H1 (cell line): ENCODE data around the gene FHL2. TPM values are rescaled to one million over a fixed set of nuclear protein-coding genes. Genes with fewer than 3 reads are reported as not detected.

Experiments
- CTCF ChIA-PET: fragments of 300-600 bp; sonication (Branson Sonifier 250); formaldehyde crosslinking; loops from one replicate; lab custom pipeline; 2021; ENCODE audit not compliant: partially characterized antibody; lab: Charles Lee
- POLR2A ChIA-PET: fragments of 300-600 bp; sonication (Branson Sonifier 250); formaldehyde crosslinking; loops from one replicate; lab custom pipeline; 2021; ENCODE audit warnings: inconsistent platforms; ENCODE audit not compliant: partially characterized antibody; lab: Charles Lee
- DNase-seq, 2 experiments: peaks; one replicate each; pipeline versions ENCODE4 v3.0.0 to v3.0.0-alpha.2; 2010 to 2022; ENCODE audit warnings: low spot score in 2 of 2, low read depth in 1 of 2, mixed read lengths in 1 of 2
- FAIRE-seq: peaks from 2 replicates; lab custom pipeline; 2011; peaks lifted over from hg19 to GRCh38; lab: Jason Lieb, UNC
- H2AFZ ChIP-seq: 2 replicates; pipeline ENCODE4 v1.8.1; 2012; ENCODE audit warnings: low read length, inconsistent platforms
- H2AK5ac ChIP-seq: 2 replicates; pipeline ENCODE4 v1.6.1; 2013; ENCODE audit warnings: low read depth, low read length
- H2BK120ac ChIP-seq: replicated peaks from 2 replicates; pipeline ENCODE3; 2013; ENCODE audit warnings: low read depth, low read length, inconsistent platforms
- H2BK12ac ChIP-seq: 2 replicates; pipeline ENCODE4 v1.6.1; 2013; ENCODE audit warnings: low read depth, low read length
- H2BK15ac ChIP-seq: 2 replicates; pipeline ENCODE4 v1.6.1; 2013; ENCODE audit warnings: low read length
- H2BK20ac ChIP-seq: 2 replicates; pipeline ENCODE4 v1.6.1; 2013; ENCODE audit warnings: low read length
- H2BK5ac ChIP-seq: 2 replicates; pipeline ENCODE4 v1.6.1; 2013; ENCODE audit warnings: low read depth, low read length
- H3K14ac ChIP-seq: 2 replicates; pipeline ENCODE4 v1.6.1; 2013; ENCODE audit warnings: inconsistent platforms; ENCODE audit not compliant: insufficient read length
- H3K18ac ChIP-seq: 2 replicates; pipeline ENCODE4 v1.6.1; 2013; ENCODE audit warnings: low read length; ENCODE audit errors: extremely low read depth
- H3K23ac ChIP-seq: 2 replicates; pipeline ENCODE4 v1.6.1; 2013; ENCODE audit warnings: inconsistent platforms; ENCODE audit not compliant: insufficient read length
- H3K23me2 ChIP-seq: 2 replicates; pipeline ENCODE4 v1.6.1; 2013; ENCODE audit warnings: low read depth, low read length
- H3K27ac ChIP-seq: 2 replicates; pipeline ENCODE4 v1.6.1; 2011; ENCODE audit warnings: low read depth, low read length, inconsistent platforms
- H3K27me3 ChIP-seq, 4 experiments: replicated peaks in 1 of 4; 1 replicate in 1 of 4; 2 replicates in 3 of 4; pipeline versions ENCODE4 v1.6.1 to v1.8.1; 2011 to 2013; ENCODE audit warnings: low read length in 3 of 4, mild to moderate bottlenecking in 3 of 4, inconsistent platforms in 2 of 4, mixed read lengths in 2 of 4, moderate library complexity in 1 of 4; ENCODE audit not compliant: control insufficient read depth in 3 of 4, insufficient read depth in 3 of 4; ENCODE audit errors: extremely low read depth in 1 of 4
- H3K36me3 ChIP-seq, 4 experiments: 2 replicates each; pipeline versions ENCODE4 v1.6.1 to v1.8.1; 2011 to 2013; ENCODE audit warnings: mild to moderate bottlenecking in 4 of 4, low read length in 3 of 4, moderate library complexity in 2 of 4, control low read depth in 1 of 4, inconsistent platforms in 1 of 4; ENCODE audit not compliant: insufficient read depth in 4 of 4, control insufficient read depth in 2 of 4
- H3K4ac ChIP-seq: replicated peaks from 2 replicates; pipeline ENCODE3; 2013; ENCODE audit warnings: low read length, low read depth, mixed read lengths, inconsistent platforms; ENCODE audit not compliant: insufficient read length
- H3K4me1 ChIP-seq, 4 experiments: replicated peaks in 1 of 4; 1 replicate in 1 of 4; 2 replicates in 3 of 4; pipeline versions ENCODE4 v1.6.1 to v1.8.1; 2011 to 2013; ENCODE audit warnings: low read length in 3 of 4, inconsistent platforms in 2 of 4, mixed read lengths in 1 of 4; ENCODE audit not compliant: insufficient read depth in 4 of 4, control insufficient read depth in 3 of 4
- H3K4me2 ChIP-seq, 2 experiments: 2 replicates each; pipeline versions ENCODE4 v1.6.1 to v1.8.1; 2011 to 2013; ENCODE audit warnings: low read depth in 2 of 2, low read length in 2 of 2, control low read depth in 1 of 2, inconsistent platforms in 1 of 2, mild to moderate bottlenecking in 1 of 2; ENCODE audit not compliant: insufficient read depth in 1 of 2
- H3K4me3 ChIP-seq, 4 experiments: fragments of 200-600, 300-600 bp in 1 of 4; sonication (generic), shearing (Covaris generic), sonication (Bioruptor Twin) in 1 of 4; 2 replicates each; pipeline versions ENCODE4 v1.5.1 to v1.8.1; 2011 to 2016; ENCODE audit warnings: low read length in 4 of 4, low read depth in 3 of 4, control low read depth in 2 of 4, inconsistent platforms in 2 of 4, mild to moderate bottlenecking in 2 of 4, mixed read lengths in 1 of 4, moderate library complexity in 1 of 4; ENCODE audit not compliant: insufficient read depth in 2 of 4; ENCODE audit errors: extremely low read depth in 1 of 4
- H3K56ac ChIP-seq: replicated peaks from 2 replicates; pipeline ENCODE3; 2013; ENCODE audit warnings: low read depth, mild to moderate bottlenecking, mixed read lengths, low read length, inconsistent platforms; ENCODE audit not compliant: insufficient read length
- H3K79me1 ChIP-seq: 2 replicates; pipeline ENCODE4 v1.6.1; 2013; ENCODE audit warnings: low read depth, low read length, control low read depth
- H3K79me2 ChIP-seq, 2 experiments: 2 replicates each; pipeline versions ENCODE4 v1.6.1 to v1.8.1; 2012 to 2013; ENCODE audit warnings: low read length in 2 of 2, mild to moderate bottlenecking in 2 of 2, inconsistent platforms in 1 of 2; ENCODE audit not compliant: insufficient read depth in 2 of 2, control insufficient read depth in 1 of 2
- H3K9ac ChIP-seq, 4 experiments: replicated peaks in 1 of 4; 1 replicate in 1 of 4; 2 replicates in 3 of 4; pipeline versions ENCODE4 v1.6.1 to v1.8.1; 2011 to 2013; ENCODE audit warnings: low read depth in 3 of 4, low read length in 3 of 4, control low read depth in 2 of 4, mild to moderate bottlenecking in 2 of 4, moderate library complexity in 2 of 4, inconsistent platforms in 1 of 4; ENCODE audit errors: extremely low read depth in 1 of 4
- H3K9me3 ChIP-seq, 2 experiments: 2 replicates each; pipeline versions ENCODE4 v1.6.1 to v1.8.1; 2012 to 2013; ENCODE audit warnings: mild to moderate bottlenecking in 2 of 2, moderate library complexity in 2 of 2, control low read depth in 1 of 2, inconsistent platforms in 1 of 2, low read depth in 1 of 2, low read length in 1 of 2, mixed read lengths in 1 of 2; ENCODE audit not compliant: insufficient read depth in 2 of 2
- H4K20me1 ChIP-seq, 2 experiments: replicated peaks in 1 of 2; 2 replicates each; pipeline versions ENCODE3 to v1.8.1; 2011 to 2013; ENCODE audit warnings: inconsistent platforms in 2 of 2, low read length in 2 of 2, mild to moderate bottlenecking in 1 of 2; ENCODE audit not compliant: insufficient read depth in 2 of 2, control insufficient read depth in 1 of 2
- H4K5ac ChIP-seq: 2 replicates; pipeline ENCODE4 v1.6.1; 2013; ENCODE audit warnings: low read length, low read depth, mixed read lengths, inconsistent platforms; ENCODE audit not compliant: insufficient read length
- H4K8ac ChIP-seq: 2 replicates; pipeline ENCODE4 v1.8.0; 2013; ENCODE audit warnings: mild to moderate bottlenecking, moderate library complexity, low read length, inconsistent platforms; ENCODE audit not compliant: insufficient read depth; ENCODE audit errors: extremely low read depth
- H4K91ac ChIP-seq: replicated peaks from 2 replicates; pipeline ENCODE3; 2013; ENCODE audit warnings: low read length, mixed read lengths, inconsistent platforms; ENCODE audit not compliant: insufficient read length
- CBX5 ChIP-seq: fragments of 300-800, 300-1000 bp; sonication (generic); IDR thresholded peaks from 2 replicates; pipeline ENCODE4 v1.7.1; 2016; ENCODE audit warnings: antibody characterized with exemption, low read length, low read depth
- CTBP2 ChIP-seq: IDR thresholded peaks from 2 replicates; pipeline ENCODE4 v1.7.0; 2011; ENCODE audit warnings: borderline replicate concordance, mild to moderate bottlenecking, moderate library complexity, mixed read lengths, low read length; ENCODE audit not compliant: insufficient read depth, insufficient read length
- EZH2 ChIP-seq: fragments of 200-600 bp; sonication (generic); IDR thresholded peaks from 2 replicates; pipeline ENCODE4 v1.7.1; 2012; ENCODE audit warnings: low read depth, mild to moderate bottlenecking, moderate library complexity, low read length, inconsistent platforms; ENCODE audit not compliant: severe bottlenecking
- JUN ChIP-seq: IDR thresholded peaks from 2 replicates; pipeline ENCODE4 v1.6.1; 2011; ENCODE audit warnings: low read depth, mild to moderate bottlenecking, improper control_type of control experiment, low read length
- KDM1A ChIP-seq: fragments of 200-600, 300-600 bp; sonication (generic); IDR thresholded peaks from 2 replicates; pipeline ENCODE4 v1.7.1; 2016; ENCODE audit warnings: mild to moderate bottlenecking, low read length, borderline replicate concordance
- RFX5 ChIP-seq: IDR thresholded peaks from 2 replicates; pipeline ENCODE4 v1.6.1; 2011; ENCODE audit warnings: low read depth, low read length, improper control_type of control experiment, borderline replicate concordance
- RNF2 ChIP-seq: fragments of 200-900, 300-1000 bp; sonication (generic); IDR thresholded peaks from 2 replicates; pipeline ENCODE4 v1.7.1; 2016; ENCODE audit warnings: borderline replicate concordance, low read depth, mild to moderate bottlenecking, antibody characterized with exemption, low read length; ENCODE audit not compliant: poor library complexity, severe bottlenecking; ENCODE audit errors: missing control alignments
- TAF1 ChIP-seq: IDR thresholded peaks from 2 replicates; pipeline ENCODE4 v1.6.1; 2011; ENCODE audit warnings: mild to moderate bottlenecking, low read depth, low read length
- WGBS, 2 experiments: shearing (Covaris generic) in 1 of 2; methylation state at CpG; one replicate each; pipeline versions ENCODE4 v1.1.6 to v1.1.7; 2013 to 2015; ENCODE audit warnings: low lambda C conversion rate in 2 of 2, mixed read lengths in 2 of 2, inconsistent platforms in 1 of 2, low coverage in 1 of 2, missing lambda C conversion rate in 1 of 2; ENCODE audit not compliant: insufficient replicate concordance in 2 of 2, insufficient coverage in 1 of 2, insufficient read length in 1 of 2; ENCODE audit errors: extremely low coverage in 1 of 2, missing lambda C conversion rate in 1 of 2; 5-methylcytosine and 5-hydroxymethylcytosine counted together
- polyA plus RNA-seq, 7 experiments: library from polyadenylated mRNA; depleted of rRNA in 3 of 7; stranded (reverse) in 5 of 7; unstranded in 2 of 7; fragments of >200 nt in 5 of 7; fragments of 200-250 nt in 2 of 7; gene quantifications; 1 replicate in 5 of 7; 2 replicates in 1 of 7; 4 replicates in 1 of 7; pipeline versions ENCODE4 v1.2.1 to v1.2.3, GENCODE V29; 2011 to 2013; ENCODE audit warnings: missing spikeins in 2 of 7, mixed read lengths in 2 of 7
- total RNA-seq: library from RNA; stranded (reverse); fragmentation: NEBNext Ultra II Directional; extraction: Animal tissue kit (Norgen Biotek cat#: 25700); gene quantifications from 2 replicates; pipeline ENCODE4 v1.2.1, GENCODE V29; 2021
- TF ChIP-seq, protein P1 (sequence below): IDR thresholded peaks from 2 replicates; pipeline ENCODE4 v1.6.1; 2011; ENCODE audit warnings: low read depth, mild to moderate bottlenecking, low read length; ENCODE audit not compliant: insufficient read depth
- TF ChIP-seq, protein P2 (sequence below): IDR thresholded peaks from 2 replicates; pipeline ENCODE4 v1.6.1; 2012; ENCODE audit warnings: inconsistent platforms
- TF ChIP-seq, protein P3 (sequence below): IDR thresholded peaks from 2 replicates; pipeline ENCODE4 v1.6.1; 2011; ENCODE audit warnings: low read length, improper control_type of control experiment

The FHL2 gene
- total and polyA plus RNA-seq, 2 of the 8 experiments (the other 6 are each of a cell fraction or from before 2014, with no cell fraction given): 33.2 to 64.3 TPM

DNA sequence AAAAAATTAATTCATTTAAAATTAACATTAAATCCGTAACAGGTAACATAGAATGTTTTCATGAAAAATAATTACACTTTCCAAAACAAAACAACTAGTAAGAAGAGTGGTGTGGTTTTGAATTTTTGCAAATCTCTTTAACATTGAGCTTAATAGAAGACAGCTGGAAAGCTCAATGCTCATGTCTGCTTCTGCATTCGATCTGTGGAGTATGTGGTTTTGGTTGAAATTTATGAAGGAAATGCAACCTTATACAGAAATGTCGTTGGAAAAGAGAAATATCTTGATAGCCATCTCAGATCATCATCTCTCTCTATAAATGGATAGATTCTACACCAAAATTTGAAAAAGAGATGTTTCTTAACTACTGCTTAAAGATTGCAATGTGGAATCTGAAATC, 17.3 kb upstream of the FHL2 start:
- FAIRE-seq: no peak
- TF ChIP-seq, protein P1, sequence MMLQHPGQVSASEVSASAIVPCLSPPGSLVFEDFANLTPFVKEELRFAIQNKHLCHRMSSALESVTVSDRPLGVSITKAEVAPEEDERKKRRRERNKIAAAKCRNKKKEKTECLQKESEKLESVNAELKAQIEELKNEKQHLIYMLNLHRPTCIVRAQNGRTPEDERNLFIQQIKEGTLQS: no peak
- TF ChIP-seq JUN (no peak), KDM1A (no peak), TAF1 (no peak), CBX5 (no peak), RNF2 (no peak), EZH2 (no peak), RFX5 (no peak), CTBP2 (no peak)
- TF ChIP-seq, protein P2, sequence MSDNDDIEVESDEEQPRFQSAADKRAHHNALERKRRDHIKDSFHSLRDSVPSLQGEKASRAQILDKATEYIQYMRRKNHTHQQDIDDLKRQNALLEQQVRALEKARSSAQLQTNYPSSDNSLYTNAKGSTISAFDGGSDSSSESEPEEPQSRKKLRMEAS: no peak
- TF ChIP-seq, protein P3, sequence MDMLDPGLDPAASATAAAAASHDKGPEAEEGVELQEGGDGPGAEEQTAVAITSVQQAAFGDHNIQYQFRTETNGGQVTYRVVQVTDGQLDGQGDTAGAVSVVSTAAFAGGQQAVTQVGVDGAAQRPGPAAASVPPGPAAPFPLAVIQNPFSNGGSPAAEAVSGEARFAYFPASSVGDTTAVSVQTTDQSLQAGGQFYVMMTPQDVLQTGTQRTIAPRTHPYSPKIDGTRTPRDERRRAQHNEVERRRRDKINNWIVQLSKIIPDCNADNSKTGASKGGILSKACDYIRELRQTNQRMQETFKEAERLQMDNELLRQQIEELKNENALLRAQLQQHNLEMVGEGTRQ: no peak

More for the DNA sequence above, 17.3 kb upstream of the FHL2 start:
- Histone ChIP-seq H3K27me3 (no peaks in the 10 kb centered on the region), H2AK5ac (no peak overlapping the region), H4K5ac (no peak overlapping the region), H3K4ac (no peak overlapping the region), H3K4me2 (no peak overlapping the region), H4K20me1 (no peaks in the 10 kb centered on the region), H3K9ac (no peak overlapping the region), H4K8ac (no peak overlapping the region), H4K91ac (no peak overlapping the region), H3K23me2 (no peaks in the 10 kb centered on the region), H3K36me3 (no peaks in the 10 kb centered on the region; a peak in 1 of 8 replicates), H3K4me3 (no peak overlapping the region), H3K56ac (no peak overlapping the region), H2BK12ac (no peak overlapping the region), H3K4me1 (no peaks in the 10 kb centered on the region), H2BK5ac (no peak overlapping the region), H2BK20ac (no peak overlapping the region), H3K79me2 (no peaks in the 10 kb centered on the region), H3K79me1 (no peaks in the 10 kb centered on the region), H3K27ac (no peak overlapping the region), H2BK15ac (no peak overlapping the region), H3K23ac (no peak overlapping the region), H3K14ac (no peak overlapping the region), H2BK120ac (no peak overlapping the region), H2AFZ (no peak overlapping the region), H3K9me3 (0 out of 4 replicates have a peak, but pooled peaks cover 0 to 3% of the 10 kb centered on the region in 2 experiments), H3K18ac (no peak overlapping the region)
- ChIA-PET CTCF (interaction anchor here (0.8 kb wide), 1 partner anchor 9 kb away, joined by 4 read pairs; no protein-coding TSS in a partner anchor), POLR2A (interaction anchor here (2.6 kb wide), 1 partner anchor 17 kb away, joined by 11 read pairs; the partner anchor contains the start of gene FHL2)
- DNase-seq: no peak
- 88% methylated on average over 3 of the region's 3 CpGs; no CpG with 5 or more reads in 1 of the 2 experiments for WGBS, 2 experiments
